GOT3 (cell line): ENCODE data around the gene STARD7.
"Not testable (repeated sequence)": the region's sequence is repeated elsewhere in the genome, so short reads cannot be mapped to it uniquely, and the experiment has no call there.

Experiments used
- DNase-seq: peaks from one replicate; lab custom pipeline; 2025; ENCODE audit warnings: mixed read lengths; lab: John Stamatoyannopoulos, UW

Gene STARD7

DNA sequence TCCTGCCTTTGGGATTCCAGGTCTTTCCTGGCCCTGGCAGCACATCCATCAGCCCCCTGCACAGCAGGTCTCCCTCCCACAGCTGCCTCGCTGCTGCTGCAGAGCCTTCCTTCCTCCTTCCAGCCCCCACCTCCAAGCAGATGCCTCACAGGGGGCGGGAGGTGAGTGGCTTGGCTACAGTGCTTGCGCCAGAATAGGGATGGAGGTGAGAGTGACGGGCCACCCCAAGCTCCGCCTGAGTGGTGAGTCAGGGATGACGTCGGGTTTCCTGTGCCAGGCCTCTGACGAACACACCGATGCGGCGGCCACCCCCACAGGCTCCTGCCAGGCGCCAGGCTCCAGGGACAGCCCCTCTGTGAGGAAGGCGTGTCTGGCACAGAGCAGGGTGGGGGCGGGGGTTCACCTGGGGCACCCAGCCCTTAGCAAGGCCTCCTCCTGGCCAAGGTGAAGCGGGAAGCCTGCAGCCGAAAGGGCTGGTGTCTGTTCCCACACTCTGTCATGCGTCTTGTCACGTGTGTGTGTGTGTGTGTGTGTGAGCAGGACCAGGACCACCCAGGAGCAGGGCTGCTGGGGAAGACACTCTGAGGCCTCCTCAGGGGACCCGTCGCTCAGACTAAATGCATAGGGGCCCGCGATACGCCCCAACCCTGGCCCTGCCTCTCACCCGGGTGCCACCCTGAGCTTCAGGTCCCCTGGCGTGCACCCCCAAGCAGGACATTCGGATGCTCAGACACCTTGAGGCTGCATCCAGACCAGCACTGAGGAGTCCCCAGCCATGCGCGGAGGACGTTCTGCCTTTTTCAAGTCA lies 60.0 kb downstream of the STARD7 start:
- peak; percentile 31 for DNase-seq

GRCh38 chr2:96147593-96148201 lies 60.9 kb downstream of the STARD7 start:
- DNase-seq: no peak

DNA sequence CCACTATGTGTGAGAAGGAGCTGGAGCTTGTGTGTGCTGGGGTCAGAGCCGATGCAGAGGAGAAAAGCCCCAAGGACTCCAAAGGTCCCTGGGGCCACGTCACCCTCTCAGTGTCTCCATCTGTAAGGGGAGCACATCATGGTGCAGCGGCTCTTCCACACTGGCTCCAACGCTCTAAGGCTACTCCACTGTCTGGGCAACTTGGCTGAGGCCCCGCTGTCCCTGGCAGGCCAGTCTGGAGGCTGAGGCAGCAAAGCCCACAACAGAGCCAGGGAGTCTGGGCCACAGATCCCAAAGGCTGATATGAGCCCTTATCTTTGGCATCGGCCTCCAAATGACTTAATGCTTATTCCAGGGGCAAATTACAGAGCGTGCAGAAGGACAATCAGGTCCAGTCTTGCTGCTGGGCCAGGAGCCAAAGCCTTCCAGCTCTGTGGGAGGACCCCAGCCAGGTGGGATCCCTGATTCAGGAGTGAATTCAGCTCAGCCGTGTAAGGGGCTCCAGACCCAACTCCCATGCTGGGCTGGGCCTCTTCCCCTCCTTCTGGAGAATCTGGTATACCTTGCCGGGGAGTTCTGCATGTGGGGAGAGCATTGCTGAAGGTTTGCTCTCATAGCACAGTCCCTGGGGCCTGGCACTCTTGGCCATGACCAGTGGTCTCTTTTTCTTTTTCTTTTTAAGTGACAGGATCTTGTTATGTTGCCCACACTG lies 61.6 kb downstream of the STARD7 start:
- no peak for DNase-seq

DNA sequence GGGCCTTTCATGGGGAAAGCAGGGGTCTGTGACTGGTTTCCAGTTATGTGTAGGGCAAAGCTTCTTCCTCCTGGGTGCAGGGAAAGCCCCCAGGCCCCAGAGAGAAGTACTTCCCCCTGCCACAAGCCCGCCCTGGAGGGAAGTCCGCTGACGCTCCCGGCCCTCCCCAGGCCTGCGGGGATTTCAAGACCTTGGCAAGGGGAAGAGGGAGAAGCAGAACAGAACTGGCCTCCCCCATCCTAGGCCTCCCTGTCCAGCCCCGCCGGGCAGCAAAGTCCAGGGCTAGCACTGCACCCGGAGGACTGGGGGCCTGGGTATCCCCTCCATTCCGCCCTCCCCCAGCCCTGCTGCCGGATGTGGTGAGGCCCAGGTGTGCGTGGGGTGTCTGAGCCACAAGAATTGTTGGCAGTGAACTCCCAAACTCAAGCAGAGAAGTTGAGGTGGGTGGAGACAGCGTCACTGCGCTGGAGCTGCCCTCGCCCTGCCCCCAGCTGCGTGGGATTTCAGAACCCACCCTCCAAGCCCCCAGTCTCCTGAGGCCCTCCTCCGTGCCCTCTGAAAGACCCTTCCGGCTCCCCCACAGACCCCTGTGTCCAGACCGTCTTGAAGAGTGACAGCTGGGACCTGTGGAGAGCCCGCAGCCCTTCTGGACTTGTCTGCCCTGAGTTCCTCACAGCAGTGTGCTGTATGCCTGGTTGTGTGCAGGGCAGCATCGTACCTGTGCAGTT lies 62.3 kb downstream of the STARD7 start:
- no peak for DNase-seq

DNA sequence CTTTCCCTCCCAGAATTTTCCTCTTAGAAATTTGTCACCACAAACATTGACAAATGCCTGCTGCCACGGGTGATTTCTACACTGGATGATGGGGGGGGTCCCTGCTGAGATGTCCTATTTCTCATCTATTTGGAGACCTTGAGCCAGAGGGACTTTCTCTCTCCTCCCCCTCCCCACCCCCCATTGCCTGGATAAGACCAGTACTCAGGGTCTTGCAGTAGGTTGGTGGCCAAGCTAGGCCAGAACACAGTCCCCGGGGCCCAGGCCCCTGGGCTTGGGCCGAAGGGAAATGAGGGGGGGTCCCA lies 62.8 kb downstream of the STARD7 start:
- DNase-seq: no peak

GRCh38 chr2:96145036-96145847 lies 63.4 kb downstream of the STARD7 start, which contains the start of gene DUSP2:
Gene DUSP2, minus strand, starts transcription at chr2:96145440. Its CDS starts 86 bp downstream, at chr2:96145354.
- peak; percentile 41 for DNase-seq

DNA sequence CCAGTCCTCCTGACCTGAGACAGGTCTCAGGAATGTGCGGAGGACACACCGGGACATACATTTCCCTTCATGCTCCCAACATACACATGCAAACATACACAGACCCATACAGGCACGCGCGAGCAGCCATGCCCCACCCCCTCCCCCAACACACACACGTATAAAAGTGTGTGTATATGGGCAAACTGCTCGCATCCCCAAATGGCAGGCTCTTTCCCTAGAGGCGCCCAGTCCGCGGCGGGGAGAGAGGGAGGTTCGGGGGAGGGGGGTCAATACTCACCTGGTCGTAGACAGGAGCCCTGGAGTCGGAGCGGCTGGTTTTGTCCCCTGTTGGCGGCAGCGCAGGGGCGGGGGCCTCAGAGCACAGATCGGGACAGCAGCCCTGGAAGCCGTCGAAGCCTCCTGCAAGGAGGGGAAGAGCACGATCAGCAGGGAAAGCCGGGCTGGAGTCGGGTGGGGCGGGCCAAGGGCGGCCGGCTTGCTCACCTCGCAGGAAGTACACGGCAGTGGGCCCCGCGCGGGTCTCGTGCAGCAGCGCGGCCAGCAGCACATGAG lies 64.1 kb downstream of the STARD7 start:
- no peak for DNase-seq

GRCh38 chr2:96143848-96144480 lies 64.7 kb downstream of the STARD7 start:
- DNase-seq: no peak

DNA sequence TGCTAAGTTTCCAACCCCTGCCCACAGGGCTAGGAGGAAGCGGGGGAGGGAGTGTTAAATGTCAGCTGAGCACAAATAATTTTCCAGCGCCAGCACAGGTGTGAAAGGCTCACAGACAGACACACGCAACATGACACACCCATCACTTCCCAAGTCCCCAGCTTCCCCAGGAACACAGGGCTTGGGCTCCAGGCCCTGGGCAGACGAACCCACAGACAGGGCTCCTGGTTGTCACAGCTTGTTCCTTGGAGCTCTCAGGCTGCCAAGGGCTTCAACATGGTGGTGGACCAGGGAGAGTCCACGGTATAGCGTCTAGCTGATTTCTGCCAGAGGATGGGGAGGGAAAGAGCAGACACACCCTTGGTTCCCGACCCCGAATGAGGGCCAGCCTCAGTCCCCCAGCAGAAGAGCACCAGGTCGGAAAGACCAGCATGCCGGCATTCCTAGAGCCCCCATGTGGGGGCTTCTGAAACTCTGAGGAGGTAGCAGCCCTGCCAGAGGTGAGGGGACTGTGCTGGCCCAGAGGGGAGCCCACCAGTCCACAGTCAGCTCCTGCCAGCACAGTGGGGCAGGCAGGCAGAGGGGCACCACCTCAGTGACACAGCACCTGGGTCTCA lies 65.3 kb downstream of the STARD7 start:
- no peak for DNase-seq

GRCh38 chr2:96142217-96143113 lies 66.2 kb downstream of the STARD7 start:
- no peak for DNase-seq

DNA sequence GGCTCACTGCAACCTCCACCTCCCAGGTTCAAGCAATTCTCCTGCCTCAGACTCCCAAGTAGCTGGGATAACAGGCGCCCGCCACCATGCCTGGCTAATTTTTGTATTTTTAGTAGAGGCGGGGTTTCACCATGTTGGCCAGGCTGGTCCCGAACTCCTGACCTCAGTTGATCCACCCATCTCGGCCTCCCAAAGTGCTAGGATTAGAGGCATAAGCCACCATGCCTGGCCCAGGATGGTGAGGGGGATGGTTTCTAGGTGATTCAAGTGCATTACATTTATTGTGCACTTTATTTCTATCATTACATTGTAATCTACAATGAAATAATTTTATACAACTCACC lies 67.0 kb downstream of the STARD7 start:
- not testable (repeated sequence) for DNase-seq

DNA sequence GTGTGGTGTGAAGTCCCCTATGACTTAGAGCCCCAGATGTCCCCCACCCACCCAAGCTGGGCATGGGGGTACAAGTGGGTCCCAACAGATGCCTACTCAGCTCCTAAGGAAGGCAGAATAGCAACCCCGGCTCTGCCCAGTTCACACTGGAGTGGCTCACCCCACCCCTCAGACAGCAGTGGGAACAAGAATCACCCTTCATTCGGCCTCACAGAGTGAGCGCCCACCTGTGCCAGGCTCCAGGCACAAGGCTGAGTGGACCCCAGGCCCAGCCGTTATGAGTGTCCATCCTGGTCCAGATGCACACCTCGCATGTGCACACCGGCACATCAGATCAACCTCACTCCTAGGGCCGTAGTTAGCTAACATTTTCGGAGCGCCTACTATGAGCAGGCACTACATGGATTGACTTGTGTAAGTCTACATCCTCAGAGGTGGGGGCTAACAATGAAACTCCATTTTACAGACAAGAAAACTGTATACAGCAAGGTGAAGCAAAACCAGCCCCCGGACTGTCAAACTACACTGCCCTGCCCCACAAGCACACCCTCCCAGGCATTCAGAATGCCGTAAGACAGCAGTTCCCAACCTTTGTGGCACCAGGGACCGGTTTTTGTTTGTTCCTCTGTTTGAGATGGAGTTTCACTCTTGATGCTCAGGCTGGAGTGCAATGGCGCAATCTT lies 67.5 kb downstream of the STARD7 start:
- DNase-seq: no peak

DNA sequence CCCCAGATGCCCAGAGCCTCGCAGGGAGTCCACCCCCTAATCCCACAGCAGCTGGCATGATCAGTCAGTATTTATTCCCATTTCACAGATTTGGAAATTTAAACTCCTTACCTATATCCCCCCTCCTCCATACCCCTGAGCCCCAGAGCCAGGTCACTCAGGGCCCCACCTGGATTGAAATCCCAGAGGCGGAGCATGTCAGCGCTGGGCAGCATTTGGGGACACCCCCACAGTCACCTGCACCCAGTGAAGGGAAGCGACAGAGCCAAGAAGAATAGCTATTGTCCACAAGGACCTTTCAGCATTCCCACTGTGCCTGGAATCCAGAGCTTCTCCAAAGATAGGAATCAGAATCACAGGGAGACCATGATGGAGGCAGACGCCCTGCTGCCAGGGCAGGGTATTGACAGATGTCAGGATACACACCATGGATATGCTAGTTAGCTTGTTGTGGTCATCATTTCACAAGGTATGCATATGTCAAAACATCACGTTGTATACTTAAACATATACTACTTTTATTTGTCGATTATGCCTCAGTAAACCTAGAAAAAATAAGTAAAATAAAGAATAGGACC lies 69.4 kb downstream of the STARD7 start:
- no peak for DNase-seq

GRCh38 chr2:96138179-96139145 lies 70.2 kb downstream of the STARD7 start, which contains the start of gene ASTL:
Gene ASTL, minus strand, starts transcription at chr2:96138502. Its CDS starts 66 bp downstream, at chr2:96138436.
- no peak for DNase-seq

- no peak for DNase-seq
Observed at GRCh38 chr2:96137321-96138178, 71.1 kb downstream of the STARD7 start.

GRCh38 chr2:96136129-96136720 lies 72.4 kb downstream of the STARD7 start:
- no peak for DNase-seq
